GM18499 (cell line): ENCODE results near the gene ZSWIM1.
A peak's percentile ranks its signal among the peaks of the same experiment; 100 is the strongest.

Experiments used
- ATAC-seq: cut with Tn5 transposase; IDR thresholded peaks from one replicate; pipeline ENCODE4 v1.9.1; 2021; ENCODE audit warnings: moderate number of reproducible peaks; ENCODE audit not compliant: insufficient read depth, unreplicated experiment

The ZSWIM1 gene

DNA sequence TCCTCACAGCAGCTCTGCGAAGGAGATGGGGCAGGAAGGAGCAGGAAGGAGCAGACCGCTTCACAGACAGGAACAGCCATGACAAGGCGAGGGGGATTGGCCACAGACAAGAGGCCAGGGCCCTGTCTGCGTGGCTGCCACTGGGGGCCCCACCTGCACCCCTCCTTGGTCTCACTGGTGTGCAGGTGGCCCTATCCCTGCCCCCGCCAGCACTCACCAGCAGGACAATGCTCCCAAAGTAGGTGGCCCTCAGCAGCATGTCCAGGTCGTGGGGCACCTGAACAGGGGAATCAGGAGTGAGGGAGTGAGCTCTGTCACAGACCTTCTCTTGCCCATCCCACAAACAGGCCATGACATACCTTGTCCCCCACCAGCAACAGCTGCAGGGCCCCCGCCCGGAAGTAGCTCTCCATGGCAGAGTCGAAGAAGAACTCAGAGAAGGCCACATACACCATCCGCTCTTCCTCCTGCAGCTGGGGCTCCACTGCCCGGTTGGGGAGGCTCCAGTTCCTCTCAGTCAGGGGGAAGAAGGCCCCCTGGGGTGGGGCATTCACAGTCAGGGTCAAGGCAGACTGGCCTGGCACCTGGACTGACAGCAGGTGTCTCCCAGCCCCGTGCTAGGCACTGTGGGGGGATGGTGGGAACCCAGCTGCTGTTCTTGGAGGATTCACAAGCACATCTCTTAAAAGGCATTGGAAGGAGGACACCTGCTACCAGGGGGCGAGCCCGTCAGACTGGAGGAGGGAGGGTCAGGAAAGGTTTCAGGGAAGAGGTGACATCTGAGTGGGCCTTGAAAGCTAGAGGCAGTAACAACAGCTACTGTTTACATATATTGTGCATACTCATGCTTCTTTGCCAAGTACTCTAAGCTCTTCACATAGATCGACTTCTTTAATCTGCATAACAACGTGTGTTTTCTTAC lies 23.8 kb downstream of the ZSWIM1 start:
- no peak for ATAC-seq

DNA sequence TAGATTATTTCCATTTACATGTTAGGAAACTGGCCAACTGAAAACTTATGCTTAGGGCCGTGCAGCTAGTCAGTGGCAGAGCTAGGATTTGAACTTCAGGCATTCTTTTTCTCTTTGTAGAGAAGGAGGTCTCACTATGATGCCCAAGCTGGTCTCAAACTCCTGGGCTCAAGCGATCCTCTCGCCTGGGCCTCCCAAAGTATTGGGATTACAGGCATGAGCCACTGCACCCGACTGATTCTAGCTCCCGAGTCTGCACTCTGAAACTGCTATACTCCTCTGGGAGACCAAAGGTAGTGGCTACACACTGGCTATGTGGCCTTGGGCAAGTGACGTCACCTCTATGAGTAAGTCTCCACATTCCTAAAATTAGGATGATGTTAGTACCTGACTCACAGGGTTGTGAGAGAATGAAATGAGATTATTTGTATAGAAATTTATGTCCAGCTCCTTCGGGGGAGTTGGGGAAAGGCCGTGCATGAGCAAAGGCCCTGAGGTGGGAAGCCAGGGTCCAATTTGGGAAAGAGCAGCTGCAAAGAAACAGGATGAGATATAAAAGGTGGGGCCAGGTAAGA lies 24.6 kb downstream of the ZSWIM1 start:
- ATAC-seq, result no peak

DNA sequence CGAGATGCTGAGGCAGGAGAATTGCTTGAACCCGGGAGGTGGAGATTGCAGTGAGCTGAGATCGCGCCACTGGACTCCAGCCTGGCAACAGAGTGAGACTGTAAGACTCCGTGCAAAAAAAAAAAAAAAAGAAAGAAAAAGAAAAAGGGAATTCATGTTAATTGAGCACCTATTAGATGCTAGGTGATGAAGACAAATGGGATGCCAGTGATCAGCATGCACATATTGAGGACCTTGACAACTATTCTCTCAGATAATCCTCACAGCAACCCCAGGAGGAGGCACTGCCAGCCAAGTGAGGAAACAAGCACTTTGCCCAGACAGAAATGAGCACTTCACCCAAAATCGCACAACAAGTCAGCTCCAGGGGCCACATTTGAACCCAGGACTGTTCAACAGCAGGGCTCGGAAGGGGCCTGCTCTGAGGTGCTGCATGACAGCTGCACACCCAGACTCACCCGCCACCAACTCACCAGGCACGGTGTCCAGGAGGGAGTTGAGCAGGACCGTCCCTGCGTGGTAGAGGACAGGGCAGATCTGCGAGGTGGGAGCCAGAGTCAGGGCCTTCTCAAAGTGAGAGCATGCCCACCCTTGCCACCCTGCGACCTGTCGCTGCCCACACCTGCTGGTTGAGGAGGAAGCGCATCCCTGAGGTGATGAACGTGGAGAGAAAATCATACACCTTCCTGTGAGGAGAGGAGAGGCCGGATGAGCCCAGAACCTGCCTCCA lies 26.4 kb downstream of the ZSWIM1 start:
- ATAC-seq, result no peak

DNA sequence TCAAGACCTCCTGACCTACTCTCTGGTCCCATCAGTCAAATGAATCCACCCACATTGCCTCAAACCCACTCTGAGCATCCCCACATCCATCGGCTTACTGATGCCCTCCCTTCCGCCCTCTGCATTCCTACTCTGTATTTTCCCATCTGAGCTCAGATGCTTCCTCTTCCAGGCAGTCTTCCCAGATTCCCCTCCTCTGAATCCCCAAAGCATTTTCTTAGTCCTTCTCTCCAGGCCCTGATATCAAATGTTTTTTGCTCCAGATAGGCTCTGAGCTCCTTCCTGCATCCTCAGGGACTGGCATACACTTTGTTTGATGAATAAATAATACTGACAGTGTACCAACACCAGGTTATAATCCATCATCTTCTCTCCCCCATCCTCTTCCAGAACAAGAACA lies 27.1 kb downstream of the ZSWIM1 start:
- no peak for ATAC-seq

DNA sequence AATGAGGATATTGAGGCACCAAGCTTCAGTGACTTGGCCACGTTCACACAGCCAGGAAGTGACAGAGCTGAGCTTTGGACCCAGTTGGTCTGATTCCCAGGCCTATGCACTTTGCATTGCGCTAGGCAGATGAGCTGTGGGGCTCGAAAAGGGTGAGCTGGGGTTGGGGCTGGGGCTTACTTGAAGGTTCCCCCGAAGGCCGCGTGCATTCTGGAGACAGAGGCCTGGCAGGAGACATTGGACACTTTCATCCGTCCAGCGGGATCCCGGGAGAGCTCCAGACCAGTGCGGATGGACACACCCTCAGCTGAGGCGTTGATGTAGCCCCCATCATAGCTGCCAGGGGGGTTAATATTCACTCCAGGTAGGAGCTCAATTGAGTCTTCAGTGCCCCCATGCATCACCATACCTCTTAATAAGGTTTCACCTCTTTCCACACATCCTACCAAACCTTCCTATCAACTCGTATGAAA lies 28.3 kb downstream of the ZSWIM1 start:
- ATAC-seq, result no peak

DNA sequence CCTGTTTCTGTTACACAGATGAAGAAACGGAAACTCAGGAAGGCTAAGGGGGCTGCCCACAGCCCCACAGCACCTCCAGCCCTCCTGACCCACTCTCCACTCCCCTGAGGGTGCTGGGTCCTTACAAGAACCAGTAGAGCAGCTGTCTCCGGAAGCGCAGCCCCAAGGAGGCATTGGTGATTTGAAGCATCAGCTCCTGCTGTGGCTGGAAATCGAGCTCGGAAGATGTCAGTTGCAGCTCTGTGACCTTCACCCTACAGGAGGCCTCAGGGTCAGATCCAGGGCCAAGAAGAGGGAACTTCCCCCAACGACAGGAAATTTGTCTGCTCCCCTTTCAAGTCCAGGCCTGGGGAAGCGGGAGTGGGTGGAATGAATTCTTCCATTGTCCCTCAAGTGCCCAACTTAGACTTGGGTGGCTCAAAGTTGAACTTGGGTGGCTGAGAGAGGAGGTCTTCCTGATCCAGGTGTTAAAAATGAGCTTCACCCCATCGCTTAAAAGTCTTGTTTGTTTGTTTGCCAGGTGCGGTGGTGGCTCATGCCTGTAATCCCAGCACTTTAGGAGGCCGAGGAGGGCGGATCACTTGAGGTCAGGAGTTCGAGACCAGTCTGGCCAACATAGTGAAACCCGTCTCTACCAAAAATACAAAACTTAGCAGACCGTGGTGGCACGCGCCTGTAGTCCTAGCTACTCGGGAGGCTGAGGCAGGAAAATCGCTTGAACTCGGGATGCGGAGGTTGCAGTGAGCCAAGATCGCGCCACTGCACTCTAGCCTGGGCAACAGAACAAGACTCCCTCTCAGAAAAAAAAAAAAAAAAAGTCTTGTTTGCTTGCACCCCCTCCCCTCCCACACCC lies 29.0 kb downstream of the ZSWIM1 start:
- no peak for ATAC-seq

DNA sequence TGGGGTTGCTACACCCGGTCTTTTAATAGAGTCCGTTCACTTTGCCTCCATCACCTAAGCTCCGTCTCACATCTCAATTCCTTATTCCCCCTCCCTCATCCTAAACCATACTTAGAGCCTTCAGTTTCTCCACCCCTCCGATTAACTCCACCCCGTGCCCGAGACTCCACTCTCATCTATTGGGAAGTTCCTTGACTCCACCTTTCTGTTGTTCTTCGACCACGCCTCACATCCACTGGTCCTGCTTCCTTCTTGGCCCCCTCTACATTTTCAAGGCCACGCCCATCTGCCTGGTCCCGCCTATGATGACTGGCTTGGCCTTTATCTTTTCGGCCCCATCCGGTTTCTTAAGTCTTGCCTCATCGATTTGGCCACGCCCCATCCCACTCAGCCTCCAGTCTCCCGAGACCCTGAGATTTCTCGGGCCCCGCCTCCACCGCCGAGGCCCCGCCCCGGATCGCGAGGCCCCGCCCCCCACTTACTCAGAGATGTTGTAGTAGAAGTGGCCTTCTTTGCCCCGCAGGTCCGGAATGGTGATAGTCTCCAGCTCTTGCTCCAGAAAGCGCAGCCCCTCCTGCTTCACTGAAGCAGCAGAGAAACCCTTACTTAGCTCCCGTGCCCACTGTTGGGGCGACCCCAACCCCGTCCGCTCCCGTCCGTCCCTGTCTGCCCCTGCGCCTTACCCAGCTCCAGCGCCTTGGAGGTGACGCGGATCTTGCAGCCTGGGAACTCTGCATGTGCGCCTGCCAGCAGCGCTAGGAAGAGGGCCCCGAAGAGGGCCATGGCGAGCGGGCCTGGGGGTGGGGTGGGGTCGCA lies 29.9 kb downstream of the ZSWIM1 start:
- peak; percentile 82 for ATAC-seq

DNA sequence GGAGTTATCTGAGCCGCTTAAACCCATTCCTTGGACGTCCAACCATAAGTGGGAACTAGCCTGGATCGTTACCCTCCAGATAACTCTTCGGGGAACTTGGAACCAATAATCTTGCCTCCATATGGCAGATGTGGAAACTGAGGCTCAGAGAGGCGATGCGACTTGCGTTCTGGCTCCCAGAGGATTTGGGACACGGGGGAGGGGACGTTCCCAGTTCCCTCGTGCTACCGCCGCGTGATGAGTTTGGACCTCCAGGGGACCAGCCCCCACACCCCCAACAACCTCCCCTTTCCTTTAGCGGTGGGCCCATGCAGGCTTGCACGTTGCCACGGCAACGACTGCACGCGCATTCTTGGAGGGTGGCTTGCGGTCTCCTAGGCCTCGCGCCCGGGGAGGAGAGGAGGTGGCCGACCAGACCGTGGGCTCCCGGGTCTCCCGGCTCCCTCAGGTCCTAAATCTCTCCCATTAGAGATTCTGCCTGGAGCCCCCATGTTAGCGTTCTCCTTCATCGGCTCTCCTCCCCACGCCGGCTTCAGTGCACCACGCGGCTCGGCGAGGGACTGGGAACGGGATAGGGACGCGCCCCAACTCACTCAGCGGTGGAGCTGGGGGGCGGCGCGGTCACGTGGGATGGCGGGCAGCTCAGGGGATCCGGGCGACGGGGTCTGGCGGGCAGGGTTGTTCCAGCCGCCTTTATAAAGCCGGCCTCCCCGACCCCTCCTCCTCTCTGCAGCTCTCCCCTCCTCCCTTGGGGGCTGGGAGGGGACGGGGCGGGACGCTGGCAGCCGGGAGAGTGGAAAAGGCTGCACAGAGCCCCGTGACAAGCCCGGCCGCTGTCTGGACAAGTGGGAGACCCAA lies 30.7 kb downstream of the ZSWIM1 start, which contains the start of gene PLTP:
Gene PLTP (minus strand): TSS at position 670 of the 858 bp plus-strand sequence. CDS start 703 bp downstream, outside the sequence.
- no peak for ATAC-seq

DNA sequence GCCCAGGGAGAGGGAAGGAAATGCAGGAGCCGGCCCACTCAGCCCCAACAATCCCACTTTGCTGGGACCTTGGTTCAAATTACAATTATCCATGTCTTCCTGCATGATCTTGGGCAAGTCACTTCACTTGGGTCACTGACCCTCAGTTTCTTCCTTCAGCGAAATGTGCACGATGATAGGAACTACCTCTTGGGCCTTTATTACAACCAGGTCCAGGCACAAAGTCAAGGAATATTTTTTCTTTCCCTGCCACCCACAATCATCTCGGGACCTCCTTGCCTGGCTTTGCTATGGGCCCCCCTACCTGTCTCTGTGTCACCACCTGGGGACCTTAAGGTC lies 31.3 kb downstream of the ZSWIM1 start:
- ATAC-seq, result no peak

DNA sequence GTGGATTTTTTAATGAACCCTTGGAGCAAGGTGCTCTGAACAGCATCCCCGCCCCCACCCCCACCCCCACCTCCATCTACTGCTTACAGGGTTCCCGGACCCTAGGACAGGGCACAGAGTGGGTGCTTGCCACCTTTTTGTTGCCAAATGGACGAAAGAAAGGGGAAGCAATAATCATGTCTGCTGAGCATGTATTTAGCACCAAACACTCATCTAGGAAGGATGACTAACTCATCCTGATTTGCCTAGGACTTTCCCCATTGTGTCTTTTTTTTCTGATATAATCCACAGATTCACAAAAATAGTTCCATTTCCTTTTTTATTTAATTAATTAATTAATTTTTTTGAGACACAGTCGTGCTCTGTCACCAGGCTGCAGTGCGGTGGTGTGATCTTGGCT lies 32.1 kb downstream of the ZSWIM1 start:
- ATAC-seq, result no peak

DNA sequence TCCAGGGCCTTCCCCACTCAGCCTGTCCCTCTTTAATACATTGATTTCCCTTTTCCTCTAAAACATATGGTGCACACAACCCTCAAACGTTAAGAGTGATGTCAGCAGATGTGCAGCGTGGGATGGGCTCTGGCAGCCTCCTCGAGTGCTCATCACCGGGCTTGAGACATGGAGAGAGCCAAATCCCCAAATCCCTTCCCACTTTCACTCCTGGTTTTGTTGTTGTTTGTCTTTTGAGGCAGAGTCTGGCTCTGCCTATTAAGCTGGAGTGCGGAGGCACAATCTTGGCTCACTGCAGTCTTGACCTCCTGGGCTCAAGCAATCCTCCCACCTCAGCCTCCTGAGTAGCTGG lies 36.7 kb downstream of the ZSWIM1 start:
- no peak for ATAC-seq

DNA sequence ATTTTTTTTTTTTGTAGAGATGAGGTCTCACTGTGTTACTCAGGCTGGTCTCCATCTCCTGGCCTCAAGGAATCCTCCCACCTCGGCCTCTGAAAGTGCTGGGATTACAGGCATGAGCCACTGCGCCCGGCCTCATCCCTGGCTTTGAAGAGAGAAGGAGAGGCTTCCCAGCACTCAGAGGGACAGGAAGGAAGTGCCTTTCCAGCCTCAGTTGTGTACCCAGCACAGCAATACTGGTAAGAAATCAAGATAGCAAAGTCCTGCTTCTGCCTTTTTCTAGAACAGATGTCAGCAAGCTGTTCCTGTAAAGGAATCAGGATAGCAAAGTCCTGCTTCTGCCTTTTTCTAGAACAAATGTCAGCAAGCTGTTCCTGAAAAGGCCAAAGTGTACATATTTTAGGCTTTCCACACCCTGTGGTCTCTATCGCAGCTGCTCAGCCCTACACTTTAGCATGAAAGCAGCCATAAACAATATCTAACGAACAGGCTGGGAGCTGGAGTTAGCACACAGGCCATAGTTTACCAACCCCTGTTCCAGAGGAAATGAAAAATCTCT lies 37.2 kb downstream of the ZSWIM1 start:
- ATAC-seq, result no peak

DNA sequence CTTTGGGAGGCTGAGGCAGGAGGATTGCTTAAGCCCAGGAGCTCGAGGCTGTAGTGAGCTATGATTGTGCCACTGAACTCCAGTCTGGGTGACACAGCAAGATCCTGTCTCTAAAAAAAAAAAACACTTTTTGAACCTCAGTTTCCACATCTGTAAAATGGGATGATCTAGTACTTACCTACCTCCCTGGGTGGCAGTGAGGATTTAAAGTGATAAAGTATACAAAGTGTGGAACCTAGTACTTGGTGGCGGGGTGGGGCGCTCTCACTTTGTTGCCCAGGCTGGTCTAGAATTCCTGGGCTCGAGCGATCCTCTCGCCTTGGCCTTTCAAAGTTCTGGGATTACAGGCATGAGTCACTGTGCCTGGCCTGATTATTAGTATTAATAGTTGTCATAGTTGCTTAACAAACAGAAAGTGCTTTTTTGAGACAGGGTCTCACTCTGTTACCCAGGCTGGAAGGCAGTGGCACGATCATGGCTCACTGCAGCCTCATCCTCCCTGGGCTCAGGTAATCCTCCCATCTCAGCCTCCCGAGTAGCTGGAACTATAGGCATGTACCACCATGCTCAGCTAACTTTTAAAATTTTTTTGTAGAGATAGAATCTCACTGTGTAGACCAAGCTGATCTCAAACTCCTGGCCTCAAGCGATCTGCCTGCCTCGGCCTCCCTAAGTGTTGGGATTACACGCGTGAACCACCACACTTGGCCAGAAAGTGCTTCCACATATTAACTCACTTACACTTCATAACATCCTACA lies 37.9 kb downstream of the ZSWIM1 start:
- no peak for ATAC-seq

DNA sequence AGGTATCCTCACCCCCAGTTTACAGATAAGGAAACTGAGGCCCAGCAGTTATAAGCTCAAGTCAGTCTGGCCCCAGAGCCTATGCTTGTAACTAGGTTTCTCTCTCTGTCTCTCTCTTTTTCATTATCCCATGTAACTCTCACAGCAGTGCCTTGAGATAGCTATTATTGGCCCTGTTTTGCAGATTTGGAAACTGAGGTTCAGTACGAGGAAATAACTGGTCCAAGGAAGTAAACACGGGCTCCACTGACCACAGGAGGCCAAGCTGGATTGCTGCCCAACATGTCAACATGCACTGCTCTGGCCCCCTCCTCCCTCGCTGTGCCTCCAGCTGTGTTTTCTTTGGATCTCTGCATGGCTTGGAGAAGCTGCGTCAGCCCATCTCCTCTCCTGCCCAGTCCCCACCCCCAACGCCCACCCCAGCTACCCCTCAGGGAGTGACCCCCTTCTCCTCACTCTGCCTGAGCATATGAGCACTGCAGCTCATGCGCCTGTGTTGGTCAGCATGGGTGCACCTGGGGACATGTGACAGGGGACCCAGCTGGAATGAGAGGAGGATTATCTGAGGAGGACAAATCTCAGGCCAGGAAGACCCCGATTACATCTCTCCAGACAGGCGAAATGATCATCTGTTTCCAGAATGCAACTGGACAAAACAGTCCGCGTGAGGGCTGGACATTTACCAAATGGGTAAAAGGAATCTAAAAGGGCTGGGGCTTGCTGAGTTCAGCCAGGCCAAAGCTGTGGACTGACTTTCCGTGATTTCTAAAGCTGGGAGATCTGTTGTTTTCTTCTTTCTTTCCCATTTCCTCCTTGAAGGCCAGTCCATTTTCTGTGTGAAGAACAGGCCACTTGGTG lies 38.7 kb downstream of the ZSWIM1 start:
- no peak for ATAC-seq

DNA sequence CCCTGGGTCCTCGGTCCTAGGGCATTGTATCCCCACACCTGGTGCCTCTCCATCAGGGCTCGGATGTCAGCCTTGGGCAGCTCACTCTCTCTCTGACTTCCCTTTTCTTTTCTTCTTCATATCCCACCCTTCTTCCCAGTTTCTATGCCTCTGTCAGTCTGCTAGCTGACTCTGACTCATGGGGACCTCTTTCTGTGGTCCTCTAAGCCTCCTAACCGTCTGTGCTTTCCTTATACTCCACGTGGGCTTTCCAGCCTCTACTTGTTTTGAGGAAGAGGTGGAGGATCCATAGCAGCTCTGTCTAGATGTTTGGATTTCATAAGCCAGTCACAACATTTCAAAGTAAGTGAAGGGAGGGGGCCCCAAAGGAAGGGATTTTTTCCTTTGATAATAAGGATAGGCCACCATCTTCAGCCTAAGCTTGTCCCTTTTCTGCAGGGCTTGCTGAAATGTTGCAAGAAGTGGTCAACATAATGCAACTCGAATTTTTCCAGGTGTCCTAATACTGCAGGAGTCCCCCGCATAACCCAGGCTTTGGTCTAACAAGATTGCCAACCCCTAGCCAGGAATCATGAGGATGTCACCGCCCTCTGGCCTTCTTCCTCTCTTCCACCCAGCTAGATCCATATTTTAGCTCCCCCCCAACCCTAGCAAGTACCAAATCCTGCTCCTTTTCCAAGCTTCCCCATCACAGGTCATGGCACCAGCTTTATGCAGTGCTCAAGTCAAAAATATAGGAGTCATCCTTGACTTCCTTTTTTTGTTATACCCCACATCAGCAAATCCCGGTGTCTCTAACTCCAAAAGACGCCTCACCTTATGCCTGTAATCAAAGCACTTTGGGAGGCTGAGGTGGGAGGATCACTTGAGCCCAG lies 39.7 kb downstream of the ZSWIM1 start:
- ATAC-seq, result no peak
